HCT116 (cell line): ENCODE results near the gene CYP24A1.

Experiments
- EGR1 ChIP-seq: IDR thresholded peaks from 2 replicates; pipeline ENCODE4 v1.6.1; 2012; ENCODE audit warnings: low read depth
- ELF1 ChIP-seq: IDR thresholded peaks from 2 replicates; pipeline ENCODE4 v1.6.1; 2012; ENCODE audit warnings: low read depth, borderline replicate concordance
- EZH2 ChIP-seq: fragments of 200-600 bp; sonication (generic); IDR thresholded peaks from 2 replicates; pipeline ENCODE4 v1.6.1; 2017; ENCODE audit warnings: antibody characterized with exemption, mixed run types
- JUND ChIP-seq: IDR thresholded peaks from 2 replicates; pipeline ENCODE4 v1.6.1; 2012
- POLR2AphosphoS5 ChIP-seq: IDR thresholded peaks from 2 replicates; pipeline ENCODE4 v1.6.1; 2011; ENCODE audit warnings: mild to moderate bottlenecking, low read depth, low read length, moderate library complexity
- SIN3A ChIP-seq: IDR thresholded peaks from 2 replicates; pipeline ENCODE4 v1.6.1; 2012; ENCODE audit warnings: low read depth
- SP1 ChIP-seq: IDR thresholded peaks from 2 replicates; pipeline ENCODE4 v1.6.1; 2012; ENCODE audit warnings: low read depth
- TCF7L2 ChIP-seq: IDR thresholded peaks from 2 replicates; pipeline ENCODE4 v1.7.0; 2011; ENCODE audit warnings: borderline replicate concordance, inconsistent platforms; ENCODE audit not compliant: insufficient read depth, insufficient read length; ENCODE audit errors: extremely low read depth
- ZFX ChIP-seq: fragments of 450-650 bp; IDR thresholded peaks from 2 replicates; pipeline ENCODE4 v1.6.1; 2017
- TF ChIP-seq, protein P1 (sequence below), 3 experiments: fragments of 200-600 bp in 1 of 3; sonication (generic) in 1 of 3; IDR thresholded peaks in 2 of 3; conservative IDR thresholded peaks in 1 of 3; 2 replicates each; pipeline ENCODE4 v1.5.1; 2012 to 2017; ENCODE audit warnings: low read depth in 2 of 3, low read length in 2 of 3, antibody characterized with exemption in 1 of 3, borderline replicate concordance in 1 of 3, control low read depth in 1 of 3, mild to moderate bottlenecking in 1 of 3, mixed read lengths in 1 of 3, mixed run types in 1 of 3, moderate library complexity in 1 of 3; ENCODE audit not compliant: insufficient read depth in 1 of 3

DNA sequence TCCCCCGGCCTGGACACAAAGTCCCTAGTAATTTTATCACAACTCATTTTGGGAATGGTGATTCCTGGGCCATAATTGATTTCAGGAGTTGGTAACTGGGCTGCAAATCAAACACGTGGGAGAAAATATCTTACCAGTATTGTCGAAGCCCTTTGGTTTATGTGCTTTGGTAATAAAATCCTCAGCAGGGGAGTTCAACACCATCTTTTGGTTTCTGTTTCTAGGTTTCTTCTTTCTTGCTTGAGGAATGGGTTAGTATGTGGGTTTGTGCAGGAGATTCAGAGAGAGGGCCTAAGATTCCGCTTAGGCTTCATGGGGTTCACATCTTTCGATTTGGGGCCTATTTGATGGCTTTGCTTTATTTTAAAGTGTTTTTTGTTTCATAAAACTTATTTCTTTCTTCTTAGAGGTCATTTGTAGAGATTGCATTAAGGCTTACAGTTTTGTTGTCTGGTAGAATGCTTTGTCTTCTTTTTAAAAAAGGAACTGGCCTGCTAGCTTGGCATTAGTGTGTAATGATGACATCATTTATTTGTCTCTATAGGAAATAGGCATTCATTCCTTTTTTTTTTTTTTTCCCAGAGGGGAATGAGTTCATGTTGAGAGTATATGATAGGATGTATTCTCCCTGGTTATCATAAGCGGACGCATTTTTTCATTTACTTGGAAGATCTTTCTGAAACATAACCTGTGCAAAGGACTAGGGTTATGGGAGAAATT lies 45.8 kb downstream of the CYP24A1 start:
- TF ChIP-seq, protein P1, sequence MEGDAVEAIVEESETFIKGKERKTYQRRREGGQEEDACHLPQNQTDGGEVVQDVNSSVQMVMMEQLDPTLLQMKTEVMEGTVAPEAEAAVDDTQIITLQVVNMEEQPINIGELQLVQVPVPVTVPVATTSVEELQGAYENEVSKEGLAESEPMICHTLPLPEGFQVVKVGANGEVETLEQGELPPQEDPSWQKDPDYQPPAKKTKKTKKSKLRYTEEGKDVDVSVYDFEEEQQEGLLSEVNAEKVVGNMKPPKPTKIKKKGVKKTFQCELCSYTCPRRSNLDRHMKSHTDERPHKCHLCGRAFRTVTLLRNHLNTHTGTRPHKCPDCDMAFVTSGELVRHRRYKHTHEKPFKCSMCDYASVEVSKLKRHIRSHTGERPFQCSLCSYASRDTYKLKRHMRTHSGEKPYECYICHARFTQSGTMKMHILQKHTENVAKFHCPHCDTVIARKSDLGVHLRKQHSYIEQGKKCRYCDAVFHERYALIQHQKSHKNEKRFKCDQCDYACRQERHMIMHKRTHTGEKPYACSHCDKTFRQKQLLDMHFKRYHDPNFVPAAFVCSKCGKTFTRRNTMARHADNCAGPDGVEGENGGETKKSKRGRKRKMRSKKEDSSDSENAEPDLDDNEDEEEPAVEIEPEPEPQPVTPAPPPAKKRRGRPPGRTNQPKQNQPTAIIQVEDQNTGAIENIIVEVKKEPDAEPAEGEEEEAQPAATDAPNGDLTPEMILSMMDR (IDR thresholded peaks at IDR 0.05 in 2 of 3, conservative IDR thresholded peaks at IDR 0.05 in 1 of 3; ENCODE audit: borderline replicate concordance in 1 of 3, insufficient read depth in 1 of 3, low read depth in 2 of 3, low read length in 2 of 3), result no peak
- TF ChIP-seq JUND, result no peak
- TF ChIP-seq SIN3A, result no peak
- no peak for TF ChIP-seq ZFX
- TF ChIP-seq ELF1, result no peak
- no peak for TF ChIP-seq EGR1
- no peak for TF ChIP-seq TCF7L2
- no peak for TF ChIP-seq EZH2
- TF ChIP-seq SP1, result no peak
- no peak for TF ChIP-seq POLR2AphosphoS5
